Esophagus squamous epithelium (tissue), 5 donors: ENCODE results near the gene C11orf98. TPM values are rescaled to one million over a fixed set of nuclear protein-coding genes. Genes with fewer than 3 reads are reported as not detected.
A peak's percentile ranks its signal among the peaks of the same experiment; 100 is the strongest.
"Not testable (repeated sequence)": the region's sequence is repeated elsewhere in the genome, so short reads cannot be mapped to it uniquely, and the experiment has no call there.

ENCODE experiments used
- DNase-seq: peaks from one replicate; lab custom pipeline; 2025; lab: John Stamatoyannopoulos, UW
- H3K27ac ChIP-seq, 4 donors: fragments of 200-600 bp; sonication (generic); one replicate each; pipeline ENCODE4 v1.5.1; 2016 to 2019; ENCODE audit warnings: mild to moderate bottlenecking in 1 of 4
- H3K27me3 ChIP-seq, 4 donors: fragments of 200-600 bp; sonication (generic); 1 replicate in 3 of 4; 2 replicates in 1 of 4; pipeline versions ENCODE4 v1.5.1 to v1.6.0; 2017 to 2021; ENCODE audit warnings: antibody characterized with exemption in 1 of 4
- H3K36me3 ChIP-seq, 3 donors: fragments of 200-600 bp; sonication (generic); one replicate each; pipeline ENCODE4 v1.5.1; 2016 to 2019
- H3K4me1 ChIP-seq, 3 donors: fragments of 200-600 bp; sonication (generic); one replicate each; pipeline ENCODE4 v1.5.1; 2017 to 2019
- H3K4me3 ChIP-seq, 4 donors: fragments of 200-600 bp; sonication (generic); 1 replicate in 3 of 4; 2 replicates in 1 of 4; pipeline ENCODE4 v1.5.1; 2016 to 2019; ENCODE audit warnings: mild to moderate bottlenecking in 2 of 4, moderate library complexity in 1 of 4
- H3K9me3 ChIP-seq, 3 donors: fragments of 200-600 bp; sonication (generic); one replicate each; pipeline ENCODE4 v1.5.1; 2016 to 2019
- CTCF ChIP-seq, 6 experiments: fragments of 450-650 bp in 4 of 6; fragments of 200-600 bp in 2 of 6; sonication (generic) in 2 of 6; IDR thresholded peaks; one replicate each; pipeline ENCODE4 v1.5.1; 2016 to 2019; ENCODE audit warnings: antibody characterized with exemption in 6 of 6, mild to moderate bottlenecking in 4 of 6, moderate library complexity in 4 of 6
- POLR2A ChIP-seq, 4 donors: fragments of 450-650 bp; IDR thresholded peaks; one replicate each; pipeline ENCODE4 v1.6.1; 2017; ENCODE audit warnings: antibody characterized with exemption in 4 of 4, mild to moderate bottlenecking in 4 of 4, moderate library complexity in 3 of 4
- WGBS, 2 donors: methylation state at CpG; one replicate each; pipeline ENCODE4 v1.1.5; 2018; 5-methylcytosine and 5-hydroxymethylcytosine counted together
- intact Hi-C: fragments of 100-400 bp; cut with DNase I; formaldehyde crosslinking; loops from one replicate; pipeline ENCODE4 v1.15.0; 2022
- total RNA-seq, 4 donors: library from RNA; depleted of rRNA; stranded (reverse); fragments of >200 nt; gene quantifications; one replicate each; pipeline ENCODE4 v1.1.0, GENCODE V29; 2016
- donor health status: DM: yes; HTN: yes; CAD: no.

Gene C11orf98
- total RNA-seq, 4 donors from 2014 or later: 36.0 to 53.4 (median 43.6) TPM

GRCh38 chr11:62664405-62665074, 470 bp downstream of the C11orf98 start:
- intact Hi-C loops: no loop called here
- H3K27ac ChIP-seq: peak overlapping the region; percentile 91 to 97 (median 95)
- 0 to 2% methylated on average over 4 to 17 of the region's 36 CpGs for WGBS, 2 donors
- TF ChIP-seq POLR2A (IDR thresholded peaks at IDR 0.05) (no peak), CTCF (IDR thresholded peaks at IDR 0.05) (no peak)
- no peaks in the 10 kb centered on the region for H3K27me3 ChIP-seq
- H3K4me3 ChIP-seq: peak overlapping the region; percentile 78 to 94 (median 83)
- DNase-seq: no peak
- peaks cover 17 to 49% (median 29%) of the 10 kb centered on the region in 3 donors for H3K4me1 ChIP-seq
- peaks cover 0 to 44% (median 10%) of the 10 kb centered on the region in 3 donors for H3K36me3 ChIP-seq
- no peaks in the 10 kb centered on the region for H3K9me3 ChIP-seq

GRCh38 chr11:62656796-62657429, 8.1 kb downstream of the C11orf98 start:
- WGBS, 2 donors: 65 to 77% methylated on average over 5 of the region's 5 CpGs
- no peaks in the 10 kb centered on the region for H3K27me3 ChIP-seq
- H3K36me3 ChIP-seq: peaks cover 0 to 10% (median 0%) of the 10 kb centered on the region in 3 donors
- H3K4me1 ChIP-seq: peaks cover 6 to 9% (median 7%) of the 10 kb centered on the region in 3 donors
- DNase-seq: no peak
- no peak overlapping the region for H3K27ac ChIP-seq
- no peak overlapping the region for H3K4me3 ChIP-seq
- intact Hi-C loops: no loop called here
- H3K9me3 ChIP-seq: no peaks in the 10 kb centered on the region
- TF ChIP-seq CTCF (IDR thresholded peaks at IDR 0.05) (no peak), POLR2A (IDR thresholded peaks at IDR 0.05) (no peak)

- Histone ChIP-seq H3K4me3 (no peak overlapping the region), H3K27ac (no peak overlapping the region), H3K27me3 (no peaks in the 10 kb centered on the region), H3K36me3 (peaks cover 0 to 12% (median 6%) of the 10 kb centered on the region in 3 donors), H3K4me1 (peaks cover 10 to 21% (median 13%) of the 10 kb centered on the region in 3 donors), H3K9me3 (no peaks in the 10 kb centered on the region)
- 78 to 85% methylated on average over 11 of the region's 11 CpGs for WGBS, 2 donors
- intact Hi-C loops: no loop called here
- DNase-seq: no peak
- TF ChIP-seq POLR2A (IDR thresholded peaks at IDR 0.05): no peak
- TF ChIP-seq CTCF (IDR thresholded peaks at IDR 0.05): no peak
Measured at GRCh38 chr11:62654297-62654696, 10.7 kb downstream of the C11orf98 start.

- Histone ChIP-seq H3K4me3 (peak overlapping the region; percentile 65 to 94 (median 87)), H3K4me1 (peaks cover 11 to 24% (median 13%) of the 10 kb centered on the region in 3 donors), H3K27me3 (no peaks in the 10 kb centered on the region), H3K36me3 (peaks cover 0 to 31% (median 20%) of the 10 kb centered on the region in 3 donors), H3K27ac (peak overlapping the region; percentile 91 to 98 (median 94)), H3K9me3 (no peaks in the 10 kb centered on the region)
- intact Hi-C loops: no loop called here
- DNase-seq: no peak
- TF ChIP-seq CTCF (IDR thresholded peaks at IDR 0.05): no peak
- TF ChIP-seq POLR2A (IDR thresholded peaks at IDR 0.05): no peak
- 23 to 62% methylated on average over 8 to 12 of the region's 16 CpGs for WGBS, 2 donors
Measured at GRCh38 chr11:62652161-62653006, 12.6 kb downstream of the C11orf98 start.

- Histone ChIP-seq H3K36me3 (peaks cover 0 to 33% (median 20%) of the 10 kb centered on the region in 3 donors), H3K4me1 (peaks cover 22 to 38% (median 23%) of the 10 kb centered on the region in 3 donors)
- H3K9me3 ChIP-seq, H3K27me3 ChIP-seq, H3K4me3 ChIP-seq, H3K27ac ChIP-seq, intact Hi-C loops, DNase-seq: not testable (repeated sequence)
- WGBS, 2 donors: 95% methylated on average over 9 to 12 of the region's 12 CpGs
Measured at GRCh38 chr11:62650283-62650682, 14.7 kb downstream of the C11orf98 start.
